GM19397 (cell line): ENCODE data around the gene LBX1.
"Not testable (repeated sequence)": the region's sequence is repeated elsewhere in the genome, so short reads cannot be mapped to it uniquely, and the experiment has no call there.

Source experiments
- ATAC-seq: cut with Tn5 transposase; IDR thresholded peaks from one replicate; pipeline ENCODE4 v1.9.1; 2021; ENCODE audit warnings: mild to moderate bottlenecking, moderate library complexity; ENCODE audit not compliant: unreplicated experiment

Gene LBX1

GRCh38 chr10:101214446-101215396 is 14.5 kb downstream of the LBX1 start:
- no peak for ATAC-seq

GRCh38 chr10:101208543-101208942 is 20.7 kb downstream of the LBX1 start:
- ATAC-seq = no peak

GRCh38 chr10:101207026-101207425 is 22.2 kb downstream of the LBX1 start:
- ATAC-seq = no peak

GRCh38 chr10:101202667-101203066 is 26.6 kb downstream of the LBX1 start:
- not testable (repeated sequence) for ATAC-seq

GRCh38 chr10:101198326-101198977 is 30.8 kb downstream of the LBX1 start:
- ATAC-seq = not testable (repeated sequence)

GRCh38 chr10:101195921-101196320 is 33.3 kb downstream of the LBX1 start:
- ATAC-seq = no peak

GRCh38 chr10:101189461-101190401 is 39.5 kb downstream of the LBX1 start:
- ATAC-seq = no peak

GRCh38 chr10:101188942-101189341 is 40.3 kb downstream of the LBX1 start:
- ATAC-seq = no peak

GRCh38 chr10:101183458-101184183 is 45.6 kb downstream of the LBX1 start:
- no peak for ATAC-seq

- no peak for ATAC-seq
Observed at GRCh38 chr10:101182936-101183335, 46.3 kb downstream of the LBX1 start.
